Sigmoid colon (tissue), 7 donors: ENCODE results near the gene ITIH4. TPM values are rescaled to one million over a fixed set of nuclear protein-coding genes. Genes with fewer than 3 reads are reported as not detected.

Experiments used
- DNase-seq: peaks from one replicate; pipeline ENCODE4 v3.0.0-alpha.2; 2019
- H3K27ac ChIP-seq, 4 donors: fragments of 200-600 bp; sonication (generic); one replicate each; pipeline ENCODE4 v1.5.1; 2016 to 2019; ENCODE audit warnings: mild to moderate bottlenecking in 1 of 4
- H3K27me3 ChIP-seq, 3 donors: fragments of 200-600 bp; sonication (generic); one replicate each; pipeline ENCODE4 v1.5.1; 2019; ENCODE audit warnings: mild to moderate bottlenecking in 1 of 3
- H3K36me3 ChIP-seq, 4 donors: fragments of 200-600 bp; sonication (generic); one replicate each; pipeline ENCODE4 v1.5.1; 2016 to 2019
- H3K4me1 ChIP-seq, 4 donors: fragments of 200-600 bp; sonication (generic); one replicate each; pipeline ENCODE4 v1.5.1; 2017 to 2019
- H3K4me3 ChIP-seq, 4 donors: fragments of 200-600 bp; sonication (generic); one replicate each; pipeline ENCODE4 v1.5.1; 2017 to 2019; ENCODE audit warnings: mild to moderate bottlenecking in 2 of 4, moderate library complexity in 1 of 4
- H3K9me3 ChIP-seq, 4 donors: fragments of 200-600 bp in 3 of 4; sonication (generic) in 3 of 4; one replicate each; pipeline versions ENCODE4 v1.5.1 to v1.6.1; 2013 to 2019
- EP300 ChIP-seq, 4 donors: sonication (generic); formaldehyde crosslinking; IDR thresholded peaks; one replicate each; pipeline ENCODE4 v1.6.1; 2017; ENCODE audit warnings: antibody characterized with exemption in 4 of 4
- POLR2A ChIP-seq, 2 donors: fragments of 450-650 bp; IDR thresholded peaks; one replicate each; pipeline ENCODE4 v1.6.1; 2016; ENCODE audit warnings: antibody characterized with exemption in 2 of 2, mild to moderate bottlenecking in 2 of 2, moderate library complexity in 2 of 2
- POLR2AphosphoS5 ChIP-seq, 4 donors: sonication (generic); formaldehyde crosslinking; IDR thresholded peaks; one replicate each; pipeline ENCODE4 v1.6.1; 2017; ENCODE audit warnings: antibody characterized with exemption in 4 of 4
- WGBS, 2 donors: extraction: QIAGEN DNeasy Blood & Tissue Kit; methylation state at CpG; one replicate each; pipeline ENCODE4 v1.1.7; 2013; 5-methylcytosine and 5-hydroxymethylcytosine counted together
- intact Hi-C: fragments of 100-400 bp; cut with DNase I; formaldehyde crosslinking; loops from one replicate; pipeline ENCODE4 v1.15.1; 2023
- polyA plus RNA-seq, 3 donors: library from polyadenylated mRNA; stranded (reverse); fragments of 200-250 nt; gene quantifications; one replicate each; pipeline ENCODE4 v1.2.3, GENCODE V29; 2013
- total RNA-seq, 4 donors: library from RNA; depleted of rRNA; stranded (reverse); fragments of >200 nt; gene quantifications; one replicate each; pipeline ENCODE4 v1.1.0, GENCODE V29; 2016
- TF ChIP-seq, protein P1 (sequence below), 4 experiments: fragments of 450-650 bp in 3 of 4; fragments of 200-600 bp in 1 of 4; IDR thresholded peaks; one replicate each; pipeline ENCODE4 v1.5.1; 2016 to 2019; ENCODE audit warnings: antibody characterized with exemption in 4 of 4, mild to moderate bottlenecking in 3 of 4, moderate library complexity in 2 of 4
- donor health status: healthy with polysubstance abuse.
- donor health status: Bipolar disorder and iron deficiency.
- donor health status: healthy.

Gene ITIH4
- total RNA-seq = 10 to 100 TPM in 1 of 4 donors, 1 to 10 TPM in 3; 2.5 to 12.2 (median 6.7) TPM
- 1 to 10 TPM in 1 of 3 donors, not detected in 2; 5.4 TPM for polyA plus RNA-seq

- Histone ChIP-seq H3K4me3 (no peak within 1 kb of the TSS), H3K4me1 (peaks cover 0 to 29% (median 19%) of the 10 kb centered on the region in 4 donors), H3K36me3 (no peaks in the 10 kb centered on the region), H3K27me3 (no peaks in the 10 kb centered on the region), H3K9me3 (no peaks in the 10 kb centered on the region), H3K27ac (peak within 1 kb of the TSS; percentile 3 to 61 (median 33))
- no peak for DNase-seq
- TF ChIP-seq EP300 (IDR thresholded peaks at IDR 0.05) (no peak), POLR2AphosphoS5 (IDR thresholded peaks at IDR 0.05) (no peak), POLR2A (IDR thresholded peaks at IDR 0.05) (no peak)
- TF ChIP-seq, protein P1, sequence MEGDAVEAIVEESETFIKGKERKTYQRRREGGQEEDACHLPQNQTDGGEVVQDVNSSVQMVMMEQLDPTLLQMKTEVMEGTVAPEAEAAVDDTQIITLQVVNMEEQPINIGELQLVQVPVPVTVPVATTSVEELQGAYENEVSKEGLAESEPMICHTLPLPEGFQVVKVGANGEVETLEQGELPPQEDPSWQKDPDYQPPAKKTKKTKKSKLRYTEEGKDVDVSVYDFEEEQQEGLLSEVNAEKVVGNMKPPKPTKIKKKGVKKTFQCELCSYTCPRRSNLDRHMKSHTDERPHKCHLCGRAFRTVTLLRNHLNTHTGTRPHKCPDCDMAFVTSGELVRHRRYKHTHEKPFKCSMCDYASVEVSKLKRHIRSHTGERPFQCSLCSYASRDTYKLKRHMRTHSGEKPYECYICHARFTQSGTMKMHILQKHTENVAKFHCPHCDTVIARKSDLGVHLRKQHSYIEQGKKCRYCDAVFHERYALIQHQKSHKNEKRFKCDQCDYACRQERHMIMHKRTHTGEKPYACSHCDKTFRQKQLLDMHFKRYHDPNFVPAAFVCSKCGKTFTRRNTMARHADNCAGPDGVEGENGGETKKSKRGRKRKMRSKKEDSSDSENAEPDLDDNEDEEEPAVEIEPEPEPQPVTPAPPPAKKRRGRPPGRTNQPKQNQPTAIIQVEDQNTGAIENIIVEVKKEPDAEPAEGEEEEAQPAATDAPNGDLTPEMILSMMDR (IDR thresholded peaks at IDR 0.05) = no peak
- WGBS, 2 donors = 86 to 89% methylated on average over 16 of the region's 16 CpGs
- intact Hi-C loops = no loop called here
Observed at GRCh38 chr3:52830535-52831258, at the start of gene ITIH4. Gene ITIH4, minus strand, starts transcription at chr3:52830672. Its CDS starts 30 bp downstream, at chr3:52830642.

GRCh38 chr3:52880047-52880446 is 49.6 kb upstream of the ITIH4 start:
- no peak for TF ChIP-seq POLR2A (IDR thresholded peaks at IDR 0.05)
- TF ChIP-seq, protein P1 (IDR thresholded peaks at IDR 0.05) = no peak
- TF ChIP-seq POLR2AphosphoS5 (IDR thresholded peaks at IDR 0.05) = no peak
- no peak for TF ChIP-seq EP300 (IDR thresholded peaks at IDR 0.05)

GRCh38 chr3:52879581-52879980 is 49.1 kb upstream of the ITIH4 start:
- WGBS, 2 donors = 93 to 95% methylated on average over 4 of the region's 4 CpGs
- no peaks in the 10 kb centered on the region for H3K9me3 ChIP-seq
- H3K4me1 ChIP-seq = peaks cover 0 to 6% (median 2%) of the 10 kb centered on the region in 4 donors
- H3K27ac ChIP-seq = no peak overlapping the region
- H3K36me3 ChIP-seq = peaks cover 0 to 4% (median 0%) of the 10 kb centered on the region in 4 donors
- DNase-seq = no peak
- TF ChIP-seq POLR2AphosphoS5 (IDR thresholded peaks at IDR 0.05) (no peak), POLR2A (IDR thresholded peaks at IDR 0.05) (no peak), EP300 (IDR thresholded peaks at IDR 0.05) (no peak)
- TF ChIP-seq, protein P1 (IDR thresholded peaks at IDR 0.05) = no peak
- intact Hi-C loops = no loop called here
- no peak overlapping the region for H3K4me3 ChIP-seq
- no peaks in the 10 kb centered on the region for H3K27me3 ChIP-seq

More at GRCh38 chr3:52880047-52880446, 49.6 kb upstream of the ITIH4 start:
- intact Hi-C loops = no loop called here
- no peaks in the 10 kb centered on the region for H3K27me3 ChIP-seq
- no peak overlapping the region for H3K27ac ChIP-seq
- no peak for DNase-seq
- no peaks in the 10 kb centered on the region for H3K9me3 ChIP-seq
- no peak overlapping the region for H3K4me3 ChIP-seq
- H3K36me3 ChIP-seq = peaks cover 0 to 4% (median 0%) of the 10 kb centered on the region in 4 donors
- WGBS, 2 donors = 93 to 95% methylated on average over 5 of the region's 5 CpGs
- H3K4me1 ChIP-seq = peaks cover 0 to 6% (median 2%) of the 10 kb centered on the region in 4 donors

DNA sequence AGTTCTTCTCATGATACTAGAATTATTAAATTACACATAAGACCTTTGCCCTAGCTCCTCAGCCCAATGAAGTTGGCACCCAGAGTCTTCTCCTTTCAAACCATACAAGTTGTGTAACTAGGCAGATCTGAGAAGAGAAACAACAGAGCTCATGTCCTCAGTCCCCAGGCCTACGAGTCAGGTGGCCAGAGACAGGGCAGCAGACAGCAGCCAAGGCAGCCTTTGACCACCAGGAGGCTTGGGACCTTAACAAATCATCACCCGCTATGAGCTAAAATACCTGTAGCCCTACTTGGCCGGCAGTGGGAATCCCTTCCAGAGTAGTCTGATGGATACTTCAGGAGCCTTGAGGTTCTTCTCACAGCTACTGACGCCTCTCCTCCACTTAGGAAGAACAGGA is 48.6 kb upstream of the ITIH4 start:
- peaks cover 0 to 6% (median 2%) of the 10 kb centered on the region in 4 donors for H3K4me1 ChIP-seq
- TF ChIP-seq POLR2A (IDR thresholded peaks at IDR 0.05) = no peak
- no peak for TF ChIP-seq POLR2AphosphoS5 (IDR thresholded peaks at IDR 0.05)
- TF ChIP-seq, protein P1 (IDR thresholded peaks at IDR 0.05) = no peak
- no peak for TF ChIP-seq EP300 (IDR thresholded peaks at IDR 0.05)
- no peak overlapping the region for H3K27ac ChIP-seq
- intact Hi-C loops = no loop called here
- peaks cover 0 to 4% (median 0%) of the 10 kb centered on the region in 4 donors for H3K36me3 ChIP-seq
- 96 to 97% methylated on average over 4 of the region's 4 CpGs for WGBS, 2 donors
- no peak overlapping the region for H3K4me3 ChIP-seq
- DNase-seq = no peak
- no peaks in the 10 kb centered on the region for H3K27me3 ChIP-seq
- H3K9me3 ChIP-seq = no peaks in the 10 kb centered on the region
